CD4-positive, alpha-beta T cell treated with Interleukin-6 at 100 ng/mL for 8 hours (primary cell): Measurements from ENCODE around the gene IGSF21.

Source experiments
- DNase-seq: peaks from one replicate; pipeline ENCODE4 v3.0.0-alpha.2; 2020; ENCODE audit warnings: mixed read lengths, low spot score

Gene IGSF21

GRCh38 chr1:18229625-18230024 lies 122.0 kb downstream of the IGSF21 start:
- DNase-seq, result no peak

- no peak for DNase-seq
Measured at GRCh38 chr1:18230321-18230720, 122.7 kb downstream of the IGSF21 start.

- DNase-seq, result no peak
Measured at GRCh38 chr1:18230840-18231239, 123.2 kb downstream of the IGSF21 start.

GRCh38 chr1:18232052-18232451 lies 124.5 kb downstream of the IGSF21 start:
- no peak for DNase-seq

GRCh38 chr1:18233176-18233864 lies 125.7 kb downstream of the IGSF21 start:
- no peak for DNase-seq

- no peak for DNase-seq
Measured at GRCh38 chr1:18234790-18235242, 127.2 kb downstream of the IGSF21 start.

- DNase-seq, result no peak
Measured at GRCh38 chr1:18237371-18237770, 129.8 kb downstream of the IGSF21 start.

GRCh38 chr1:18238190-18238589 lies 130.6 kb downstream of the IGSF21 start:
- no peak for DNase-seq

- DNase-seq, result no peak
Measured at GRCh38 chr1:18239671-18240070, 132.1 kb downstream of the IGSF21 start.

GRCh38 chr1:18240906-18241305 lies 133.3 kb downstream of the IGSF21 start:
- no peak for DNase-seq

- no peak for DNase-seq
Measured at GRCh38 chr1:18241891-18242290, 134.3 kb downstream of the IGSF21 start.

- no peak for DNase-seq
Measured at GRCh38 chr1:18243503-18244175, 136.0 kb downstream of the IGSF21 start.

GRCh38 chr1:18244762-18245161 lies 137.2 kb downstream of the IGSF21 start:
- no peak for DNase-seq

GRCh38 chr1:18245647-18246046 lies 138.0 kb downstream of the IGSF21 start:
- no peak for DNase-seq

- no peak for DNase-seq
Measured at GRCh38 chr1:18246543-18246942, 138.9 kb downstream of the IGSF21 start.

- DNase-seq, result no peak
Measured at GRCh38 chr1:18247151-18247550, 139.6 kb downstream of the IGSF21 start.

- DNase-seq, result no peak
Measured at GRCh38 chr1:18249631-18250030, 142.0 kb downstream of the IGSF21 start.

- no peak for DNase-seq
Measured at GRCh38 chr1:18253093-18253492, 145.5 kb downstream of the IGSF21 start.

GRCh38 chr1:18256282-18257235 lies 149.0 kb downstream of the IGSF21 start:
- no peak for DNase-seq

GRCh38 chr1:18257778-18258177 lies 150.2 kb downstream of the IGSF21 start:
- no peak for DNase-seq

- no peak for DNase-seq
Measured at GRCh38 chr1:18261891-18262290, 154.3 kb downstream of the IGSF21 start.

- DNase-seq, result no peak
Measured at GRCh38 chr1:18262726-18263125, 155.1 kb downstream of the IGSF21 start.
